HG02798 (cell line): ENCODE measurements around the gene FDX2.
"Not testable (repeated sequence)": the region's sequence is repeated elsewhere in the genome, so short reads cannot be mapped to it uniquely, and the experiment has no call there.

ENCODE experiments used
- ATAC-seq: cut with Tn5 transposase; IDR thresholded peaks from one replicate; pipeline ENCODE4 v1.9.1; 2021; ENCODE audit warnings: mild to moderate bottlenecking; ENCODE audit not compliant: unreplicated experiment, poor library complexity

Gene FDX2

GRCh38 chr19:10286803-10287737 is 28.7 kb downstream of the FDX2 start, which contains the start of gene ICAM4:
Gene ICAM4, plus strand, starts transcription at chr19:10286955. Its CDS starts 58 bp downstream, at chr19:10287013.
- no peak for ATAC-seq

GRCh38 chr19:10285393-10285792 is 30.4 kb downstream of the FDX2 start:
- no peak for ATAC-seq

- ATAC-seq: no peak
Observed at GRCh38 chr19:10284960-10285278, 30.9 kb downstream of the FDX2 start.

- no peak for ATAC-seq
Observed at GRCh38 chr19:10284065-10284959, 31.5 kb downstream of the FDX2 start.

- no peak for ATAC-seq
Observed at GRCh38 chr19:10283301-10284064, 32.3 kb downstream of the FDX2 start.

- not testable (repeated sequence) for ATAC-seq
Observed at GRCh38 chr19:10282043-10282442, 33.8 kb downstream of the FDX2 start.

- no peak for ATAC-seq
Observed at GRCh38 chr19:10279737-10280442, 35.9 kb downstream of the FDX2 start.

- ATAC-seq: no peak
Observed at GRCh38 chr19:10278935-10279334, 36.9 kb downstream of the FDX2 start.

- ATAC-seq: no peak
Observed at GRCh38 chr19:10277795-10278589, 37.8 kb downstream of the FDX2 start.

- ATAC-seq: no peak
Observed at GRCh38 chr19:10274589-10274988, 41.2 kb downstream of the FDX2 start.

GRCh38 chr19:10271543-10272086 is 44.2 kb downstream of the FDX2 start:
- ATAC-seq: peak; percentile 28

GRCh38 chr19:10270616-10271394 is 45.0 kb downstream of the FDX2 start, which contains the start of gene ICAM1:
Gene ICAM1, plus strand, starts transcription at chr19:10271120. Its CDS starts 40 bp downstream, at chr19:10271160.
- ATAC-seq: peak; percentile 58

GRCh38 chr19:10270180-10270615 is 45.6 kb downstream of the FDX2 start:
- peak; percentile 41 for ATAC-seq

GRCh38 chr19:10269333-10270179 is 46.3 kb downstream of the FDX2 start:
- ATAC-seq: peak; percentile 44

- ATAC-seq: no peak
Observed at GRCh38 chr19:10268071-10268470, 47.7 kb downstream of the FDX2 start.

- no peak for ATAC-seq
Observed at GRCh38 chr19:10266706-10267105, 49.1 kb downstream of the FDX2 start.

GRCh38 chr19:10262771-10263170 is 53.0 kb downstream of the FDX2 start:
- no peak for ATAC-seq
